ENCODE results near the gene ABCC11. TPM values are rescaled to one million over a fixed set of nuclear protein-coding genes. Genes with fewer than 3 reads are reported as not detected.

ABCC11 gene
- total and polyA plus RNA-seq, 2 of the 13 experiments (the other 11 are each of a cell fraction or from before 2014, with no cell fraction given) = 1.0 to 1.4 TPM

GRCh38 chr16:48203974-48204824 lies 43.1 kb downstream of the ABCC11 start (continued):
- peak; percentile 99 for TF ChIP-seq HDAC2 (CRISPR knock-in tag; IDR thresholded peaks at IDR 0.05)
- peak; percentile 99 for TF ChIP-seq KDM6A (CRISPR knock-in tag; IDR thresholded peaks at IDR 0.05; ENCODE audit: low read depth)
- TF ChIP-seq SPEN (CRISPR knock-in tag; IDR thresholded peaks at IDR 0.05; ENCODE audit: low read depth) = peak; percentile 62; the same call in 1 of the 2 replicates
- no peak for TF ChIP-seq E2F5 (CRISPR knock-in tag; conservative IDR thresholded peaks at IDR 0.05)
- no peak for TF ChIP-seq REXO4 (CRISPR knock-in tag; IDR thresholded peaks at IDR 0.05; ENCODE audit: borderline replicate concordance)
- no peak for TF ChIP-seq IRF1 (CRISPR knock-in tag; IDR thresholded peaks at IDR 0.05; ENCODE audit: low read depth)
- no peak for TF ChIP-seq ATRX (CRISPR knock-in tag; IDR thresholded peaks at IDR 0.05; ENCODE audit: borderline replicate concordance)
- TF ChIP-seq ZNF639 (CRISPR knock-in tag; conservative IDR thresholded peaks at IDR 0.05) = peak; percentile 62
- peak; percentile 89 for TF ChIP-seq PRDM10 (CRISPR knock-in tag; IDR thresholded peaks at IDR 0.05; ENCODE audit: low read depth)
- no peak for TF ChIP-seq GPN1 (CRISPR knock-in tag; IDR thresholded peaks at IDR 0.05; ENCODE audit: borderline replicate concordance)
- TF ChIP-seq ZNF562 (CRISPR knock-in tag; IDR thresholded peaks at IDR 0.05; ENCODE audit: borderline replicate concordance) = no peak
- TF ChIP-seq ZNF451 (CRISPR knock-in tag; IDR thresholded peaks at IDR 0.05) = peak; percentile 58; the same call in 1 of the 2 replicates
- peak; percentile 64; the same call in 1 of the 2 replicates for TF ChIP-seq DMAP1 (CRISPR knock-in tag; IDR thresholded peaks at IDR 0.05)
- TF ChIP-seq ZFP36L1 (CRISPR knock-in tag; IDR thresholded peaks at IDR 0.05) = peak; percentile 95; the same call in 1 of the 2 replicates
- peak; percentile 95; the same call in 1 of the 2 replicates for TF ChIP-seq ZNF414 (CRISPR knock-in tag; IDR thresholded peaks at IDR 0.05)
- no peak for TF ChIP-seq SATB2 (CRISPR knock-in tag; IDR thresholded peaks at IDR 0.05)
- TF ChIP-seq GRHL1 (CRISPR knock-in tag; conservative IDR thresholded peaks at IDR 0.05) = no peak
- no peak; the same call in 1 of the 2 replicates for TF ChIP-seq ZNF501 (CRISPR knock-in tag; IDR thresholded peaks at IDR 0.05)
- peak; percentile 96 for TF ChIP-seq FOXJ3 (CRISPR knock-in tag; IDR thresholded peaks at IDR 0.05; ENCODE audit: borderline replicate concordance)
- 0 out of 2 replicates have a peak, but pooled peaks have one; percentile 51 for TF ChIP-seq KLF6 (CRISPR knock-in tag; IDR thresholded peaks at IDR 0.05)

All from HepG2 (cell line).